Esophagus muscularis mucosa (tissue), 4 donors: ENCODE measurements around the gene SLC38A9.

Experiments
- EP300 ChIP-seq: sonication (generic); formaldehyde crosslinking; IDR thresholded peaks from one replicate; pipeline ENCODE4 v1.6.1; 2017; ENCODE audit warnings: antibody characterized with exemption
- POLR2A ChIP-seq: fragments of 450-650 bp; IDR thresholded peaks from one replicate; pipeline ENCODE4 v1.6.1; 2017; ENCODE audit warnings: antibody characterized with exemption, moderate library complexity, mild to moderate bottlenecking, low read depth
- POLR2AphosphoS5 ChIP-seq, 2 donors: sonication (generic); formaldehyde crosslinking; IDR thresholded peaks; one replicate each; pipeline ENCODE4 v1.6.1; 2017; ENCODE audit warnings: antibody characterized with exemption in 2 of 2
- TF ChIP-seq, protein P1 (sequence below), 3 experiments: fragments of 200-600 bp in 2 of 3; fragments of 450-650 bp in 1 of 3; sonication (generic) in 2 of 3; IDR thresholded peaks; one replicate each; pipeline ENCODE4 v1.5.1; 2017 to 2019; ENCODE audit warnings: antibody characterized with exemption in 3 of 3, mild to moderate bottlenecking in 2 of 3, moderate library complexity in 1 of 3

DNA sequence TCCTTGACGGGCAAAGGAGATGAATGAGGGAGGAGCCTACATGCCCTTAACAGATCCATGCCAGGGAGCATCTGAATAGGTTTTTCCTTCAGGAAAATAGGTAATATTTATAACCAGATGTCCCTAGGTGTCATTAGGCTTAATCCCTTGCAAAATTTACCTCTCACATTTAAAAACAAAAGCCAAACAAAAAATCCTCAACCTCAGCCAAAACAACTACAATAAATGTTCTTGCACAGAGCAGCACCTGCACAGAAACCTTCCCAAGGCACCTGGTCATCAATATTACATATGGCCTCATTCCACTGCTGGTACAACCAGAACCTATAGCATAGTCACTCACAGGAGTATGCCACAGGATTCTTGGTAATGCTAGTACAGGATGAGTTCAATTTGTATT is 30.1 kb downstream of the SLC38A9 start:
- TF ChIP-seq, protein P1, sequence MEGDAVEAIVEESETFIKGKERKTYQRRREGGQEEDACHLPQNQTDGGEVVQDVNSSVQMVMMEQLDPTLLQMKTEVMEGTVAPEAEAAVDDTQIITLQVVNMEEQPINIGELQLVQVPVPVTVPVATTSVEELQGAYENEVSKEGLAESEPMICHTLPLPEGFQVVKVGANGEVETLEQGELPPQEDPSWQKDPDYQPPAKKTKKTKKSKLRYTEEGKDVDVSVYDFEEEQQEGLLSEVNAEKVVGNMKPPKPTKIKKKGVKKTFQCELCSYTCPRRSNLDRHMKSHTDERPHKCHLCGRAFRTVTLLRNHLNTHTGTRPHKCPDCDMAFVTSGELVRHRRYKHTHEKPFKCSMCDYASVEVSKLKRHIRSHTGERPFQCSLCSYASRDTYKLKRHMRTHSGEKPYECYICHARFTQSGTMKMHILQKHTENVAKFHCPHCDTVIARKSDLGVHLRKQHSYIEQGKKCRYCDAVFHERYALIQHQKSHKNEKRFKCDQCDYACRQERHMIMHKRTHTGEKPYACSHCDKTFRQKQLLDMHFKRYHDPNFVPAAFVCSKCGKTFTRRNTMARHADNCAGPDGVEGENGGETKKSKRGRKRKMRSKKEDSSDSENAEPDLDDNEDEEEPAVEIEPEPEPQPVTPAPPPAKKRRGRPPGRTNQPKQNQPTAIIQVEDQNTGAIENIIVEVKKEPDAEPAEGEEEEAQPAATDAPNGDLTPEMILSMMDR (IDR thresholded peaks at IDR 0.05), result no peak
- TF ChIP-seq POLR2AphosphoS5 (IDR thresholded peaks at IDR 0.05), result no peak
- TF ChIP-seq POLR2A, result no peak
- no peak for TF ChIP-seq EP300
